HG03575 (cell line): ENCODE measurements around the gene LRIG1.

Source experiments
- ATAC-seq: cut with Tn5 transposase; IDR thresholded peaks from one replicate; pipeline ENCODE4 v1.9.1; 2021; ENCODE audit not compliant: unreplicated experiment, insufficient number of reproducible peaks, low FRiP score; ENCODE audit errors: extremely low read depth

LRIG1 gene

DNA sequence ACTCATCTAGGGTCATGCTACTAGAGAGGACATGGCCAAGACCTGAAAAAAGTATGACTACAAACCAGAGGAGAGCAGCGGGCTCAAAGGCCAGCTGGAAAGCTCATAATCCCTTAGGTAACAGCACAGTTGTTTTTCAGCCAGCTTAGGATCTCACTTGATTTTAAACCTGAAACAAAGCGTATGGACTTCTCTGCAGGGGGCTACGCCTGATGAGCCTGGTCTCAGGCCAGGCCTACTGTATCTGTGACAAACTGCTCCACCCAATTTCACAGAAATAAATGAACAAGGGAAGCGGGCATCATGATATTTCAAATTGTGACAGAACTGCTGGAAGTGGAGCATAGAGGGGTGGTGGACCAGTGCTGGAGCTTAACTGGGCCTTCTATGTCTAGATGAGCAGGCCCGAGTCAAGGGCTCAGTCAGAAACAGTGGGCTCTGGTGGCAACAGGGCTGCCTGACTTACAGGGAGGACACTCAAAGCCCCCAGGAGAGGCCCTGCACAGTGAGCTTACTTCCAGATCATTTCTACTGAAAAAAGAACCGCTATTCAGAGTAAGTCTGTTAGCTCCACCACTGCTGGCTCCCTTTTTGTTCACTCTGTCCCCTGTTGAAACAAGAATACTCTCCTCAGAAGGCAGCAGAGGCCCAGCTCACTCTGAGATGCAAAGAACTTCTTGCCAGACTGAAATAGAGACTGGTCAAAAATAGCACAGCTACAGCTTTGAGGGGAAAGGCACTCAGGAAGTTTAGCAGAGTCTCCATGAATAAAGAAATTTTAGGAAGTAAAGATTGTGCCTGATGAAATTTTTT is 47.0 kb downstream of the LRIG1 start:
- no peak for ATAC-seq

DNA sequence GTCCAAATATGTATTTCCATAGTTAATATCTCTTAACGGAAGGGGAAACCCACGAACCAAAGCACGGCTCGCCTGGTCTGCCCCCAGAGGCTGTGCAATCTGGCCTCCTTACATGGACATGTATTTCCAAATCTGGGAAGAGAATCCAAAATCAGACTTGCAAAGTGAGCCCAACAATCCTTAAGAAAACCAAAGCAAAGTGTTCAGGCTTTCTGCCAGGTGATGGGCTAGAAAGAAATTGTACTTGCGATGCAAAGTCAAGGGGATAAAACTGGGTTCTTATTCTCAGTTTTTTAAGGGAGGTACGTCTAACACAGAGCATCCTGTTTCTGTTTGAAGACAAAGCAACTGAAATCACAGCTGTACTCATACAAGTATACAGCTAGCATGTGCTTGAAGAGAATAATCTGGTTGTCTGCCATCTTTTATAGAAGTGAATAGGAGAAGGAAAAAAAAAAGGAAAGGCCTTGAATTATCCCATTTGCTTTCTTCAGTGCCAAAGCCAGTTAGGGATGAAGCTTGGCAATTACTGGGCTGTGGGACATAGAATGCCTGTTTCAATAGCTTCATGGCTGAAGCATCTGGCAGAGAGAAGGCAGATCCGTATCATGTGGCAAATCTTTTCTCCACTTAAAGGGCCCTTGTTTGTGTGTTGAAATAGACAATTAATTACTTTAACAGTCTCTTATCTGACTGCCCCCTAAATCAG is 48.4 kb downstream of the LRIG1 start:
- no peak for ATAC-seq

DNA sequence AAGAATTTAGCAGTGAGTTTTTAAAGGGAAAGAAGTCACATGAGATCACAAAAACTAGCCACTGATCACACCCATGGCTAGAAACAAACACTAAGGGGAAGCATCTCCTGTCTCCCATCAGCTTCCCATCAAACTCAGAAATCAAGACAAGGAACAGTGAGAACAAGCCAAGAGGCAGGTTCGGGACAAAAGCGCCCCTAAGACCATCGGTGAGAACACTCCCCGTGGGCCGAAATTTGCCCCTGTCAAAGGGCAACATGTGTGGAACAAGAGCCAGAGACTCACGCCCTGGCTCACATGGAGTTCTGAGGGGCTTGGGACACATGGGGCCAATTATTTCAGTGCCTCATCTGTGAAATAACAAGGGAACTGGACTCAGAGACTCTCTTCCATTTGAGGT is 49.1 kb downstream of the LRIG1 start:
- ATAC-seq: no peak

DNA sequence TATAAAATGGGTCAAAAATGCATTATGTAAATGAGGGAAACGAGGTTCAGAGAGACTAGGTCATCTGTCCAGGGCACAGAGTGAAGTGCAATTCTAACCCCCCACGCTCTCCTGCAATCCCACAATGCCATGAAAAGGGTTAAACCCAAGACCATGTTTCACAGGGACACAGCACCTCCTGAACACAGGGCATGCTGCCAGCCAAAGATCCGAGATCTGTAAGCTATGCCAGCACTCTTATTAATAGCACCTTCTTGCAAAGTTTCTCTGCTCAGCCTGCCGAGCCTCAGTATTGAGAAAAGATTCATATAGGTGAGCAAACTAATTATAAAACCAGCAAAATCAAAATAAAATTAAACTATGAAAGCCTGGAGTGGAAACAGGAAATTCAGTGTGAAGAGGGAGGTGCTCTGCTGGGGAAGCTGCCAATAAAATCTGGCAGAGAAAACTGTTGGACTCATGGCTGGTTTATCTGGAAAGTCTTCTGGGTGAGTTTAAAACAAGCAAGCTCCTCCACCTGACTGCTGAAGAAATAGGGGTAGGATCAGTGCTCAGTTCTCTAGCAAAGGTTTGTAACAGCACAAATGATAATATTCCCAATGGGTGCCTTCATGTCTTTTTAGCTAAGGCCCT is 50.3 kb downstream of the LRIG1 start:
- ATAC-seq: no peak

DNA sequence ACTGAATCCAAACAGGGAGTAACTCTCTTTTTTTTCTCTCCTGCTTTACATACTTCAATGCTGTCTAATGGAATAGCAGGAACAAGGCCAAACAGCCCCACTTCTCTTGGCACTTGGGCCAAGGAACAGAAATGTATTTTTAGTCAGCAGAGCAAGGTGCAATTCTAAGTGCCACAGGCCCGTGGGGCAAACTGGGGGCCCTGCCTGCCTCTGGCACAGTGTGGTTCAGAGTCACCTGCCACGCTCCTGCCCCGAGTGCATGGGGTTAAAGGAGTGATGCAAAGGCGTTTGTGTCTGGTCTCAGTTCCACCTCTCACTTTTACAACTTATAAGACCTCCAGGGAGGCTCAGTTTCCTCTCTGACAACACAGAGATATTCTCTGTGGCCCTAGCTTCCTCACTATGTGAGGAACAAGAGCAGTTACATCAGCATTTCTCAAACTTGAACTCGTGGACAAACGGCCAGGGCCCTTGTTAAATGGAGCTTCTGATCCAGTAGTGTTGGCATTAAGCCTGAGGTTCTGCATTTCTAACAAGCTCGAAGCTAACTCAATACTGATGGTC is 51.3 kb downstream of the LRIG1 start:
- no peak for ATAC-seq

- no peak for ATAC-seq
These were observed 56.6 kb downstream of the LRIG1 start for GRCh38 chr3:66444146-66444644.

GRCh38 chr3:66443118-66443803 is 57.6 kb downstream of the LRIG1 start:
- ATAC-seq: no peak

GRCh38 chr3:66442254-66443117 is 58.3 kb downstream of the LRIG1 start:
- no peak for ATAC-seq

DNA sequence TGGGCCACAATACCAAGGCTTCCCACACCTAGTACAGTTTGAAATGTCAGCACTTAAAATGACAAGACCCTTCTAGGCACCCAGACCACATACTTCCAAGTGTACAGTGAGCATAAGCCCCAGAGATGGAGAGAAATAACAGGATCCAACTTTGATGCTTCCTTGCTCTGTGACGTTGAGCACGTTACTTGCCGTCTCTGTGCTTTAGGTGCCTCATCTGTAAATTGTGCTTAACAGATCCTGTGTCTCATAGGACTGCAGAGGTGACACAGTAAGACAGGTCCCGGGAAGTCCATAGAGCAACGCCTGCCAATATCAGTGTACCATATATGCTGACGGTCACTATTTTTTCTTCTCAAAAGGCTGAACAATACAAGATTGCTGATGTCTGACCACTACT is 59.1 kb downstream of the LRIG1 start:
- no peak for ATAC-seq

DNA sequence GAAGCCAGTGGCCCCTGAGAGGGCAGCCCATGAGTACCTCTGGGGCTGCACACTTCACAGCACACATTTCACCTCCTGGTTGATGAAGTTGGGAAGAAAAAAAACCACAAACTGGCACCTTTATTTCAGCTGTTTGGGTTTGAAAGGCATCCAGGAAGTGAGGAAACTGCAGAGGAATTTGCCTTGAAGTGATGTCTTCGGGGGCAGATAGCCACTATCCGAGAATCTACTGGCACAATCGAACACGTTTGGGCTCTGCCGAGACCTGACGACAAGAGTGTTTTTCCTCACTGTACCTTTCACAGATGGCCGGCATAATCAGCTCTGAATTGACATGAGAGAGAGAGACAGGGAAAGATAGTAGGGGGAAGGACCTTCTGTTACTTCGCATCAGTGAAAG is 59.7 kb downstream of the LRIG1 start:
- no peak for ATAC-seq

- no peak for ATAC-seq
These were observed 61.0 kb downstream of the LRIG1 start for GRCh38 chr3:66439666-66440344.

DNA sequence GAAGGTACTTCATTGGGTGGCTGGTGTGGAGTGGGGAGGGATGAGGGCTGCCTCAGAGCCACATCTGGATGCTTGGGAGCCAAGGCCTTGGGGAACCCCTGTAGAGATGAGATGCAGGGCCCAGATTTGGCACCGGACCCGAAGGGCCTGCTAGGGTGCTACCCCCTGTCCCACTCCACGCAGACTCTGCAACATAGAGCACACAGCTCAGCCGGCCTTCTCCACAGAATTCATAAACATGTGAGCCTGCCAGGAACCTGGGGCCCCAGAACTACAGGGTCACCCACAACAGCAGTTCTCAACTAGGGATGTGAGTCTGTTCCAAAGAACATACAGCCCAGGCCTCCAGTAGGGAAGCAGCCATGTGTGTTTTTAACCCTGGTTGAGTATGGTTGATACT is 62.8 kb downstream of the LRIG1 start:
- ATAC-seq: no peak

DNA sequence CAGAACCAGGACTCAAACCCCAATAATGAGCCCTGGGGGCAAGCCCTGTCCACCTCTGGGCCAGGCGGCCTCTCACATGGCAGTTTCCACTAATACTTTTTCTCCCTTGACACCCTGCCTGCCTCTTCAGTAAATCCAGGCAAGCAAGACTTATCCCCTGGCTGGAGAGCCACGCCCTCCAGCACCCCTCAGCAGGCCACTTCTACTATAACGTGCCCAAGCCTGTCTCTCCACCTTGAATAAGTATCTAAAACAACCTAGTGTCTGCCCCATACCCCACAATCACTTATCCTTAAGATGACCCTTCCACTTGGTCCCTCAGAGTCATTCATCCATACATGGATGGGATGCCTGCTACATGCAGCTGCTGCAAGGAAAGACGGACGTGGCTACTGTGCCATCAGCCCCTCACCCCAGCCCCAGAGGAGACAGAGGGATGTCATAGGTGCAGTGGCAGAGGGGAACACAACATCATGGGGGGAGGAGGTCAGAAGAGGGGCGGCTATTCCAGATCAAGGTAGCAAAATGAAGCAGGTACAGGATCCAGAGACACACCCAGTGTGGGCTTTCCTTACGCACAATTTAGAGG is 63.4 kb downstream of the LRIG1 start:
- no peak for ATAC-seq

GRCh38 chr3:66435989-66436388 is 64.8 kb downstream of the LRIG1 start:
- ATAC-seq: no peak

DNA sequence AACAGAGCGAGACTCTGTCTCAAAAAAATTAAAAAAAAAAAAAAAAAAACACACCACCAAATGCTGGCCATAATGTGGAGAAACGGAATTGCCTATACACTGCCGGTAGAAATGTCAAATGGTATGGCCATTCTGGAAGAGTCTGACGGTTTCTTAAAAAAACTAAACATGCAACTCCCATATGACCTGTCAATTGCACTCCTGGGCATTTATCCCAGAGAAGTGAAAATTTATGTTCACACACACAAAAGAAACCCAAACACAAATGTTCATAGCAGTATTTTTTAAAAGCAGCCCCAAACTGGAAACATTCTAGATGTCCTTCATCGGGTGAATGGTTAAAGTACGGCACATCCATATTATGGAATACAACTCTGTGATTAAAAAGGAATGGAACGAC is 66.1 kb downstream of the LRIG1 start:
- no peak for ATAC-seq

DNA sequence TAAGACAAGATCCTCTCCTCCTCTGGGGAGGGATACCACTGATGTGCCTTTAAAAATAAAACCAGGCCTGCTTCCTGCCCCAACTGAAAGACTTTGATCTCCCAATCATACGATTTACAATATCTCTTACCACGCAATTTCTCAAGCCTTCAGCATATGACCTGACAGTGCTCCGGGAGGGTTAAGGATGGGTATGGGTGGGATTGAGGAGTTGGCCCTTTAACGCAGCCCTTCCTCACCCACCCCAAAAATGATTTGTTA is 67.4 kb downstream of the LRIG1 start:
- no peak for ATAC-seq

- no peak for ATAC-seq
These were observed 67.9 kb downstream of the LRIG1 start for GRCh38 chr3:66432767-66433521.
